Iris pigment epithelial cell (primary cell): ENCODE results near the gene NCF4.

Source experiments
- DNase-seq: peaks from one replicate; pipeline ENCODE4 v3.0.0-alpha.2; 2011; ENCODE audit warnings: low read depth

NCF4 gene

DNA sequence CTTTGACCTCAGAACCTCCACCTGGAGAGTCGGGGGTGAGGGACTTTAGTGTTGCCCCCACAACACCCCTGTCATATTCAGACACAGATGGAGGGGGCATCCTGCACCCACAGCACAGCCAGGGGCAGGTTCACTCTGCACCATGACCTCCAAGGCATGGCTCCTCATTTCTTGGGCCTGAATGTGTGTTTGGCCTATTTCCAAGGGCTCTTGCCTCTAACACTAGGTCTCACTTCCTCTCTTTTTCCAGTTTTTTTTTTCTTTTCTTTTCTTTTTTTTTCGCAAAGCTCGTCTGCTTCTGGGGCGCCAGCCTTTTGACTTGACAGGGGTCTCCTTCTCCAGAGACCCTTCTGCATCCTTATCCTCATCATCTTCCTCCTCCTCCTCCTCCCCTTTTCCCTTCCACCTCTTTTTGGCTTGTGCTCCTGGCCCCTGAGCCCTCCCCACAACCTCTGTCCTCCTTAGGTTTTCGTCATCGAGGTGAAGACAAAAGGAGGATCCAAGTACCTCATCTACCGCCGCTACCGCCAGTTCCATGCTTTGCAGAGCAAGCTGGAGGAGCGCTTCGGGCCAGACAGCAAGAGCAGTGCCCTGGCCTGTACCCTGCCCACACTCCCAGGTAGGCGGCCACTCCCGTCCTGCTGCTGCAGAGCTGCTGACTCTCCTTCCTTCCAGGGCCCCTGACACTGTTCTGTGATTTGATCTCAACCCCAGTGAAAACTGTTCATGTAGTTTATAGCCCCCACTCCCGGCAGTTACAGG lies 3.8 kb downstream of the NCF4 start:
- DNase-seq: no peak

DNA sequence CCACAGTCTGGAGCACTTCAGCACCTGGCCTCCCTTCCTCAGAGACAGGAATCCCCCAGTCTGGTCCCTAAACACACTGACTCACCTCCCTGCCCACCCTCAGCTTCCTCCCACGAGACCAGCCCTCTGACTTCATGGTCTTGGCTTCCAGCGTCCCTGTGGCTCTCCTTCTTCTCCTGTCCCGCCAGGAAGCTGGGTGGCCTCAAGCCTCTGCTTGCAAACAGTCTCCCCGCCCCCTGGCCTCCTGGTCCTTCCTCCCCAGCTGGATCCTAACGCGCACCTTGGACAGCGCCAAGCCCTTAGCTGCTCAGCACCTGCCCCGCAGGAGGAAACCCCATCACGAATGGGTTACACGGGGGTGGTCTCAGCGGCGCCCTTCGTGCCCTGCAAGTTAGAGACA lies 4.5 kb downstream of the NCF4 start:
- DNase-seq: no peak

DNA sequence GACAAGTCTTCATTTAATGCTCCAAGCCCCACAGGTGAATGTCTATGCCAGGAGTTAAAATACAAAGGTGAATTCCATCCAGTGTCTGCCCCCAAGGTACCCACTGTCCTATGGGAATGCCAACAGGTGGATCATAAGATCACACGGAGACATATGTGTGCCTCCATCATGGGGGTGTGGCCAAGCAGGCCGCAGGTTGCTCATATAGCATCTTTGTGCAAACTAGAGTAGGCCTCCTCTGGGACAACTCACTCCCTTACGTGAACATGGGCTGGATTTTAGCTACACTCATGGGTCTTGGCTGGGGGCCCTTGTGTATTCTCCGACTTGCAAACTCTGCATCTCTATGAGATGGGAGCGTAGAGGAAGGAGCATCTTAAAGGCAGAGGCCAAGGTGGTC lies 6.9 kb downstream of the NCF4 start:
- no peak for DNase-seq

DNA sequence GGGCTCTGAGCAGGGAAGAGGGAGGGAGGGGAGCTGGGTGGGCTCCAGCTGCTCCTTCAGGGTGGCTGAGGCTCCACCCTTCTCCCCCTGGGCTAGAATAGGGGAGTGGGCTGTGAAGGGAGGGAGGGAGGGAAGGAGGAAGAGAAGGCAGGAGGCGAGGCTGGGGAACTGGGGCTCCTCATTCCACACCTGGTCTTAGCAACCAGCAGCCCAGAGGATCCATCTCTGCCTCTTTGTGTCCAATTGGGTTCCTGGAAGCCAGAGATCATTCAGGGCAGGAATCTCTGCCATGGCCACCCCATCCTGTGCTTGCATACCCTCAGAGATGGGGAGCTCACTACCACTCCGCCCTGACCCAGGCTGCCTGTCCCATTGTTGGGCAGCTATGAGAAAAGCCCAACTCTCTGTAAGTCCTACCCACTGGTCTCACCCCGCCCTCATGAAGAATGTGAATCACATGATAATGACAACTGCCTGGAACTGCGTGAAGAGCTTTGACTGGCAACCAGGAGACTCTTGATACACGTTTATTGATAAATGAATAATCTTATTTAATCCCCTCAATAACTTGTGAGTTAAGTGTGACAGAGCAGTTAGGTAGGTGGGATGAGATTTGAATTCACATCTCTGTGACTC lies 7.9 kb downstream of the NCF4 start:
- DNase-seq: no peak

DNA sequence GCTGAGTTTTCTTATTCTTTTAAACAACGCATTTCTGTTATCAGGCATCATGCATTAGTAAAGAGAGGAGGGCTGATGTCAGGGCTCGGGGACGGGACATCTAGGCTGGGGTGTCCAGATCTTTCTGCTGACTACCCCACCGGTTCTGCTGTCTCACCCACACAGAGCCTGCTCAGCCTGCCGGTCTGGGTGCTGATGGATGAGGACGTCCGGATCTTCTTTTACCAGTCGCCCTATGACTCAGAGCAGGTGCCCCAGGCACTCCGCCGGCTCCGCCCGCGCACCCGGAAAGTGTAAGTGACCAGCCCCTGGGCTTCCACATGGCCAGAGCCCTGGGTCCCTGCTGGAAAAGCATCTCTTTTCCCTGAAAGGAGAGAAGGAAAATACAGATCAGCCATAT lies 9.4 kb downstream of the NCF4 start:
- no peak for DNase-seq

DNA sequence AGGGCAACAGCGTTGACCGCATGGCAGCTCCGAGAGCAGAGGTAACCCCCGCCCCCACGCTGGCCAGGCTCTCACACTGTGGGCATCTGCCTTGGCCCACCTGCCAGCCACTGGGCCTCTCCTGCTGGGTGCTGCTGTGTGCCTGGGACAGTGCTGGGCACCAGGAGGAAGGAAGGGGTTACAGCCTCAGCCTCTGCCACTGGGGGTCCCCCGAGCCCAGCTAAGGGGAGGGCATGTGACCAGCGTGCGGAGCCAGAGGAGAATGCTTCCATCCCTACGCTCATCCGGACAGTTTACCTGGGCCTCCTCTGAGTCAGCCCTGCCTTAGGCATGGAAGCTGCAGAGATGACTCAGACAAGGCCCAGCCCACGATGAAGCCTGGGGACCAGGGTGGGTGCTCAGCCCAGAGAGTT lies 10.9 kb downstream of the NCF4 start:
- DNase-seq: no peak

DNA sequence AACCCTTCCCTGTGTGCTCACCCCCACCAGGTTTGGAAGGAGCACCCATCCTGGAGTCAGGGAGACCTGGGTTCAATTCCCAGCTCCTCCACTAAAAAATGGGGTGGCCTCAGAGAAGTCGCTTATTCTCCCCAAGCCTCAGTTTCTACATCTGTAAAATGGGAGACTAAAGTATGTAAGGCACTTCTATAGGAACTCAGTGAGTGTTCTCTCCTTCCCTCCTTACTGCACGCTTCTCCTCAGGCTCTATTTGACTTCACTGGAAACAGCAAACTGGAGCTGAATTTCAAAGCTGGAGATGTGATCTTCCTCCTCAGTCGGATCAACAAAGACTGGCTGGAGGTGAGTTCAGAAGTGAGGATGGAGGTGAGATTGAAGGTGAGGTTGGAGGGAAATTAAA lies 11.3 kb downstream of the NCF4 start:
- no peak for DNase-seq

DNA sequence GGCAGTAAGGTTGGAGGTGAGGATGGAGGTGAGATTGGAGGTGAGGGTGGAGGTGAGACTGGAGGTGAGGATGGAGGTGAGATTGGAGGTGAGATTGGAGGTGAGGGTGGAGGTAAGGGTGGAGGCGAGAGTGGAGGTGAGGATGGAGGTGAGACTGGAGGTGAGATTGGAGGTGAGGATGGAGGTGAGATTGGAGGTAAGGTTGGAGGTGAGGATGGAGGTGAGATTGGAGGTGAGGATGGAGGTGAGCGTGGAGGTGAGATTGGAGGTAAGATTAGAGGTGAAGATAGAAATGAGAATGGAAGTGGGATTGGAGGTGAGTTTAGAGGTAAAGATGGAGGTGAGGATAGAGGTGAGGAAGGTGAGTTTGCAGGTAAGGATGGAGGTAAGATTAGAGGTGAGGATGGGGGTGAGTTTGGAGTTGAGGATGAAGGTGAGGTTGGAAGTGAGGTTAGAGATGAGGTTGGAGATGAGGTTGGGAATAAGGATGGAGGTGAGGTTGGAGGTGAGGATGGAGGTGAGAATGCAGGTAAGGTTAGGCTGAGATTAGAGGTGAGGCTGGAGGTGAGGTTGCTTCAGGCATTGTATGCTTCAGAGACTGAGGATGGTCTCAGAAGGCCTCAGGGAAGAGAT lies 12.2 kb downstream of the NCF4 start:
- no peak for DNase-seq

DNA sequence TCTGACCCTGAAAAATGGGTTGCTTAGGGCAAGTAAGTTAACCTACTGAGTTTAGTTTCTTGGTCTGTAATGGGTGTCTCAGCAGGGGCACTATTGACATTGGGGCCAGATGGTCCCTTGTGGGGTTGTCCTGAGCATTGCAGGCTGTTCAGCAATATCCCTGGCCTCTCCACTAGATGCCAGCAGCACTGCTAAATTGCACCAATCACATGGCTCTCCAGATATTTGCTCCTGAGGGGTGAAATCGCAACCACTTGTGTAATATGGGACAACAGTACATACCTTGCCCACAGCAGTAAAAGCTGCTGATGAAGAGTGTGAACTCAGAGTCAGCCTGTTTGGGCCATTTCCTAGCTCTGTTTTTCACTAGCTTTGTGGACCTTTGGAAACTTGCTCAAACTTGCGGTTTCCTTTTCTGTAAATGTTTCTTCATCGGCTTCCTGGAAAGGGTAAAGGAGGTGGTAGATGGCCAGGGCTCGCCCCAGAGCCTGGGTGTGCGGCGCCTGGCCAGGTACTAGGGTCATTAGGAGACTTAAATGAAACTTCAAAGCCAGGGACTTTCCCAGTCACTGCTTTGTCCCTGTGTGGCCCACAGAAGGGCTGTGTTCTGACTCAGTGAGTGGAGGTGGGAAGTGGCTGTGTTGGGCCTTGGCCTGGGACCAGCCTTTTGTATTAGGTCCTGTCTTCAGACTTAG lies 13.0 kb downstream of the NCF4 start:
- DNase-seq: peak; percentile 66

DNA sequence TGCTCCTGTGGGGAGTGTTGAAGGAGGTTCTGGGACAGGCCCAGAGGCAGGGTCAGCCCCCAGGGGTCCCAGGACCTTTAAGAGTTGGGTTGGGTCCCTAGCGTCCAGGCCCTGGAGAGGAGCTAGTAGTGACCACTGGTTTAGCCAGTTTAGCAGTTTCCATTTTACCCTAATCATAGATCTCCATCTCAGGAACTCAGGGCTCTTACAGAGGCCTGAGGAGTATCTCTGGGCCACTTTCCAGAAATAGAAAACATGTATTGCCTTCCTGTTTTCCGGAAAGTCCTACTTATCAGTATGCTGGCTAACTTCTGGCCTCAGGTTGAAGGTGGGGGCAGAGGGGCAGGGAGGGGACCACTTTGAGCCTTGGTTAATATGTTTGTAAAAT lies 13.5 kb downstream of the NCF4 start:
- no peak for DNase-seq

DNA sequence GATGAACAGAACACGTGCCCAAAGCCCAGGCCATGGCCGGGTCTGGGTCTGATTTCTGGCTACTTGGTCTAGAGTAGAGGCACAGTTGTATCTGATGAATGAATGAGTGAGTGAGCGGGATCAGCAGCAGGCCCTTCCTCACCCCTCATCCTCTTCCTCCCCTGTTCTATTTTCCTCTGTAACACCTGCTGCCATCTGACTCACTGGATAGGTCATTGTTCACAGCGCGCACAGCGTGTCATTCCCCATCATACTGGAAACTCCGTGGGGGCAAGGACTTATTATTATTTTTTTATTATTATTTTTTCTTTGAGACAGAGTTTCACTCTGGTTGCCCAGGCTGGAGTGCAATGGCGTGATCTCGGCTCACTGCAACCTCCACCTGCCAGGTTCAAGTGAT lies 13.9 kb downstream of the NCF4 start:
- DNase-seq: no peak

DNA sequence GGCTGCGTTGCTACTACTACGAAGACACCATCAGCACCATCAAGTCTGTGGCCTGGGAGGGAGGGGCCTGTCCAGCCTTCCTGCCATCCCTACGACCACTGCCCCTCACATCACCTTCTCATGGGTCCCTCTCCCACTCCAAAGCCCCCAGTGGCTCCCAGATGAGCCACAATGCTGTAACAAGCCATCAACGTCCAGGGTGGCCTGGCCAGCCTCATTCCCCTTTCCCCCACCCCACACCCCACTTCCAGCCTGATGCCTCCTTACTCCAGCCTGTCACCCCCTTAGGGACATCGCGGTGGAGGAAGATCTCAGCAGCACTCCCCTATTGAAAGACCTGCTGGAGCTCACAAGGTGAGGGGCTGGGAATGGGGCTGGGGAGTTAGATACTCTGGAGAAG lies 14.9 kb downstream of the NCF4 start:
- DNase-seq: no peak

DNA sequence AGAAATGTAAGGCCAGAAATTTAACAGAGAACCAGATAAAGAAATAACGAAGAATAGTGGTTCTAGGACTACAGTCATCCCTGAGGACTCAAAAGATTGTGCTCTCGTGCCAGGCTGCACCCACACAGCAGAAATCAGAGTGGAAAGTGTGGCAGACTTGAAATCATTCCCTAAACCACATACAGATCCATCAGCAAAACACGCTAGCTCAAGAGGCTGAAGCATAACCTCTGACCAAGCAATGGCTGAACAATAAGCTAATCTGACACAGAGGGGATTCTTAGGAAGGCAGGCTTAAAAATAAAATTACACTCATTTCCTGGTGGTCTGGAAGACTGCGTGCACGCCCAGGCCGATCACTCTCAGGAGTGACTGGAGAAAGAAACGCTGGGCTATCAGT lies 19.0 kb downstream of the NCF4 start:
- DNase-seq: no peak

DNA sequence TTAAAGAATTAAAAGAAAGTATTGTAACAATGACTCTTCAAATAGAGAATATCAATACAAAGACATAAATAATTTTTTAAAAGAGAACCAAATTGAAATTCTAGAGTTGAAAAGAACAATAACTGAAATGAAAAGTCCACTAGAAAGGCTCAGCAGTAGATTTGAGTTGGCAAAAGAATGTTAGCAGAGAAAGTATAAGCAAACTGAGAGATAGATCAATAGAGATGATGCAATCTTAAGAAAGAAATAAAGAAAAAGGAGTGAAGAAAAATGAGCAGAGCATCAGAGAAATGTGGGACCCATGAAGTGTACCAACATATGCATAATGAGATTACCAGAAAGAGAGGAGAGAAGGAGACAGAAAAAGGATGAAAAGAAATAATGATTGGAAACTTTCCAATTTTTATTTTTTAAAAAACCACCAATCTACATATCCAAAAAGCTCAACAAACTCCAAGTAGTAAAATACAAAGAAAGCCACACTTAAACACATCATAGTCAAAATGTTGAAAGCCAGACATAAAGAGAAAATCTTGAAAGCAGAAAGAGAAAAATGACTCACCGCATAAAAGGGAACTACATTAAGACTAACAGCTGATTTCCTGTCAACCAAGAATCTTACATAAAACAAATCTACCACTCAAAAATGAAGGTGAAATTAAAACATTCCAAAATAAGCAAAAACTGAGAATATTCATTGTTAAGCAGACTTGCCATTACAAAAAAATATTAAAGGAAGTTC lies 20.9 kb downstream of the NCF4 start:
- no peak for DNase-seq

DNA sequence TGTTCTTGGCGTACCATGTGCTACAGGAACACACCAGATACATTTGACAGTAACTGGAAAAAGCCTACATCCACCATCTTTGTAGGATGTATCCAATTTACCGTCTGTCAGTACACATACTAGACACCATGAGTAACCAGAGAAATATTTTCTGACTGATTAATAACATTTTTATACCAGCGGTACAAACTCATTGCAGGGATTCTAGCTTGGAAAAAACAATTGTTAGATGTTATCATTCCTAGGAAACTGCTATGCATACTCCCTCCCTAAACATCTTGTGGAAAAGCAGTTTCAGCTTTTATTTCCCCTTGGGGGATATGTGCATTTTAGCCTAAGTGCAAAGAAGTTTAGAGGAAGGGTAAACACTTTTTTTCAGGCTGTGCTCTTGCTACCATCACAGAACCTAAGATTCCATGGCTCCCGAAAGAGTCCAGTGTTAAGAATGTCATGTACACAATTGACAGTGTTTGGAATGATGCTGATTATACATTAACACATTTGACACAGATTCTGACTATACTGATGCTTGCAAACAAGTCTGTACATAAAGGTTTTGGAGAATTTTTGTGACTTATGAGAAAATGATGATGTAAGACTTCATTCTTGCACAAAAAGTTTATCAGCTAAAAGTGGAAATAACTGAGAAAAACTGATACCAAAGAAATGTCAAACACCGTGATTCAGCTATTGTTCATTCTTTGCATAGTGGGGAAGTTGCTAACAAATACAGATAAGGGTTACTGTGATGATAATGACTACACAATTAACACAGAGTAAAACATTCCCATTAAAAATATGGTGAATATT lies 23.7 kb downstream of the NCF4 start:
- peak; percentile 28 for DNase-seq

DNA sequence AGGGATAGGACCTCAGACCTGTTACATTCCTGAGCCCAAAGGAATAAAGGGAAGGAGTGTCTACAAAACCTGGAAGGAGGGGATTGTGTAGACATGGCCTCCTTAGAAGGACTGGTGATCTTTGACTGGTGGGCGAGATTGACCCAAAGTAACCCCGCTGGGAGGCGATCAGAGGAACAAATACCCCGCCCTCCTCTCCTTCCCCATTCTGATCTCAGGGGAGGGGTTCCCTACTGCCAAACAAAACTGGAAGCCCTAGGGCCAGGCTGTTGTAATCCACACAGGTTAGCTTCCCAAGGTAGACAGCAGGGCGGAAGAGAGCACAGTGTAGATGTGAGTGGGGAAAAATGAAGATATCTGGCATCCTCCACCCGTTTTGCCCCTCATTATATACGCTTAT lies 24.7 kb downstream of the NCF4 start:
- no peak for DNase-seq

DNA sequence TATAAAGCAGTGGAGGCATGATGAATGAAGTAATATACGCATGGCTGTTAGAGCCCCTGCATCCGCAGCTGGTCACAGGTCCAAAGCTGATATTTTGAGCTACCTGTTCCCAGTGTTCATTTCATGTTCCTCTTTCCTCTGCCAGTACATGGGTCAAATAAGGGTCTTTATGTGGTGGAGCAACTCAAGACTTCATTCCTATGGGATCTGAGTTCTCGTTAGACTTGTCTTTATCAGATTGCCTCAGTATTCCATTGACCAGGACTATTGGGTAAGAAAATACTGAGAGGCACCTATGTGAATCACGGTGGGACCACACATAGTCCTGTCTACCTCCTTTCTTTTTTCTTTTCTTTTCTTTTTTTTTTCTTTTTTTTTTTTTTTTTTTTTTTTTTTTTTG lies 25.2 kb downstream of the NCF4 start:
- DNase-seq: no peak

DNA sequence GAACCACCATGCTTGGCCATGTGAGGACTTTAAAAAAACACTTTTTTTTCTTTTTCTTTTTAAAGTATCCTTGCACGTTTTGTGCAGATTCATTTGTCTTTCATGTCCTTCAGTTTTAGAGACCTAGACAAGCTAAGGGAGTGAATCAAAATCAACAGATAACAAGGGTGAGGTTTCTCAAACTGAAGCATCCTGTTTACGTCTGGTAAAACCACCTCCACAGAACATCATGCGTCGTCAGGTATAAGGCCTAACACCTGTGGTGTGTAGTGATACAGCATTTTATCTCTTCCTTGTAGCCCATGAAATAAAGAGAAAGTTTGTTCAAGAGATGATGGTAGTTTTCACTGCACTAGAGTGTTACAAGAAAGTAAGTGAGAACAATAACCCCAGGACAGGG lies 26.4 kb downstream of the NCF4 start:
- DNase-seq: no peak

DNA sequence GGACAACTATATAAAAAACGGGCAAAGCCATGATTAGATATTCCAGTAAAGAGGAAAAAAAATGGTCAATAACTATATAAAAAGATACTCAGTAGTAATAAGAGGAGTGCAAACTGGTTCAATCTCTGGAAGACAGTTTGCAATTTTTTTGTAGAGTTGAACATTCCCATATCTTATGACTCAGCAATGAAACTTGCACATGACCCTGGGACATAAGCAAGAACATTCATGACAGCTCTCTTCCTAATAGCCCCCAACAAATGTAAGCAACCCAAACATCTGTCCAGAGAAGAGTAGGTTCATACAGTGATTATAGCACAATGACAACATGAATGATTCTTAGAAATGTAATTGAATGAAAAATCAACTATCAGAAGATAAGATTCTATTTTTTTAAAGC lies 30.8 kb downstream of the NCF4 start:
- peak; percentile 6 for DNase-seq

DNA sequence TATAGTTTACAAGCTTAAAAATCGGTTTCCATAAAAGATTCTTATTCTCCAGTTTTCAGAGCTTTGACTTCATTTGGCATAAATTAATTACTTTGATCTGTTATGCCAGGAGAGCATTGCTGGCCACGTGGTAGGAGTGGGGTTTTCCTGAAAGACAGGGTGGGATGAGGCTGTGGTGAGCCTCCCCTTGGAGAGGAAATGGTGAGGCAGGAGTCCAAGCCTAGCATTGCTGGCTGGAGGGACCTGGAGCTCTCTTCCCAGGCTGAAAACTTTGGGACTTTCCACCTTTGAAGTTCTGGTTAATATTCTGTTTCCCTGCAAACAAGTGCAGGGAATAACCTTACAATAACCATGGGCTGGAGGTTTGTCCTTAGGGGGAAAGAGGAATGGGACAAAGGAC lies 31.5 kb downstream of the NCF4 start:
- no peak for DNase-seq

DNA sequence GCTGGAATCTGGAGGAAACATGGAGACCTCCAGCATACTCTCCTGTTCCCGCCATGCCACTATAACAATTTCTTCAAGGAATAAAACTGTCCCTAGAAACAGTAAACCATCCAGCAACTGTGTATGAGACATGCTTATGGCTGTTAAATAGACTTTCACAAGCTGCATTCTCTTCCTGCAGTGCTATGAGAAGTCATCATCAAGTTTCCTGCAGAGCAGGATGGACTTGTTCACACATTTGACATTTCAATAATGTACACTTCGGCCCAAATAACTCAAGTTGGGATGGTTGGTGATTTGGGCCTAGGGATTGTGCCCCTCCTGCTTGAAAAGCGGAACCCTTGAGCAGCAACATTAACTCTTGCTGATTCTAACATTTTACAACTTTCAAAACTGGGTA lies 32.5 kb downstream of the NCF4 start:
- DNase-seq: no peak
